Activated T-cell treated with anti-CD3 and anti-CD28 coated beads, Interleukin-2, amount 50 U/mL, for 72 hours (primary cell): Measurements from ENCODE around the gene POU3F1. TPM values are rescaled to one million over a fixed set of nuclear protein-coding genes. Genes with fewer than 3 reads are reported as not detected.

Source experiments
- ATAC-seq, 2 donors: fragments of 150-1000 bp; cut with Tn5 transposase; replicated peaks in 1 of 2; 2 replicates each; pipeline ENCODE4 v1.10.0; 2021; ENCODE audit warnings: moderate library complexity in 2 of 2, mild to moderate bottlenecking in 1 of 2
- DNase-seq, 2 donors: peaks; one replicate each; pipeline ENCODE4 v3.0.0; 2021 to 2022; ENCODE audit warnings: mixed read lengths in 1 of 2
- H3K27ac Mint-ChIP-seq: one replicate; pipeline ENCODE4 v1.8.0; 2022; ENCODE audit warnings: mild to moderate bottlenecking, moderate library complexity, mixed read lengths
- H3K27me3 Mint-ChIP-seq: one replicate; pipeline ENCODE4 v1.8.0; 2022; ENCODE audit warnings: low read depth, mixed read lengths
- H3K36me3 Mint-ChIP-seq, 2 donors: one replicate each; pipeline ENCODE4 v1.8.0; 2022; ENCODE audit warnings: mixed read lengths in 2 of 2, mild to moderate bottlenecking in 1 of 2; ENCODE audit not compliant: insufficient read depth in 2 of 2
- H3K4me1 Mint-ChIP-seq: one replicate; pipeline ENCODE4 v1.8.0; 2022; ENCODE audit warnings: low read depth, mixed read lengths
- H3K4me3 Mint-ChIP-seq, 2 donors: one replicate each; pipeline ENCODE4 v1.8.0; 2022; ENCODE audit warnings: mild to moderate bottlenecking in 2 of 2, mixed read lengths in 2 of 2, moderate library complexity in 2 of 2
- H3K9me3 Mint-ChIP-seq, 2 donors: one replicate each; pipeline ENCODE4 v1.8.0; 2022; ENCODE audit warnings: mixed read lengths in 2 of 2
- total RNA-seq, 2 donors: library from RNA; stranded (reverse); gene quantifications; one replicate each; pipeline ENCODE4 v1.2.3, GENCODE V29; 2022

Gene POU3F1
- total RNA-seq, 2 donors from 2014 or later: not detected

GRCh38 chr1:38051079-38051543 is 4.5 kb upstream of the POU3F1 start:
- H3K4me3 Mint-ChIP-seq: no peak overlapping the region
- ATAC-seq: no peak
- H3K27me3 Mint-ChIP-seq: peaks cover 47% of the 10 kb centered on the region
- H3K36me3 Mint-ChIP-seq: no peaks in the 10 kb centered on the region
- no peaks in the 10 kb centered on the region for H3K9me3 Mint-ChIP-seq
- DNase-seq: no peak
- H3K4me1 Mint-ChIP-seq: peaks cover 26% of the 10 kb centered on the region
- no peak overlapping the region for H3K27ac Mint-ChIP-seq

- H3K36me3 Mint-ChIP-seq: no peaks in the 10 kb centered on the region
- no peak for ATAC-seq
- no peaks in the 10 kb centered on the region for H3K9me3 Mint-ChIP-seq
- peaks cover 45% of the 10 kb centered on the region for H3K27me3 Mint-ChIP-seq
- no peak overlapping the region for H3K4me3 Mint-ChIP-seq
- peaks cover 26% of the 10 kb centered on the region for H3K4me1 Mint-ChIP-seq
- no peak overlapping the region for H3K27ac Mint-ChIP-seq
- DNase-seq: no peak
Observed at GRCh38 chr1:38050397-38051078, 3.9 kb upstream of the POU3F1 start.

DNA sequence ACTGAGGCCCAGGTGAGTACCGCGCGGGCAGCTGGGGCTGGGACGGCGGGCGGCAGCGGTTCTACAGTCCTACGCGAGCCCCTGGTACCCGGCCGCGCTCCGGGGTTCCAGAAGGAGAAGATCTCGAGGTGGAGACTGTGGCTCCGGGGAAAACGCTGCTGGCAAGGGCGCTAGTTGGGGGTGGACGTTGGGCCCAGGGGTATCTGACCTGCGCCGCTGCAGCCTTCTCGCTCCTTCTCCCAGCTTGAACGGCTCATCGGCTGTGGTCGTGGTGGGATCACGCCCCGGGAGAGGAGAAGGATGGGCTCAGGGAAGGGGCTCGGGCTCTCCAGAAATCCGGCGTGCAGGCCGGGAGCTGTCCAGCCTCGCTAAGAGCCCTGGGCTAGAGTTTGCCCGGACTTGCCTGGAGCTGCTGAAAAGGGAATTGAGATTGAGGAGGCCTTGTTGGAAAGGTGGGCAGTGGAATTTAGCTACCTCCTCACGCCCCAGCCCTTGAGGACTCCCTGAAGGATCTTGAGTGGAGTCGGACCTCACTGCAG is 1.1 kb upstream of the POU3F1 start:
- H3K27me3 Mint-ChIP-seq: peaks cover 52% of the 10 kb centered on the region
- ATAC-seq (no peak), DNase-seq (no peak)
- peak overlapping the region; percentile 76 to 85 for H3K4me3 Mint-ChIP-seq
- H3K4me1 Mint-ChIP-seq: peaks cover 23% of the 10 kb centered on the region
- H3K36me3 Mint-ChIP-seq: no peaks in the 10 kb centered on the region
- peak overlapping the region; percentile 36 for H3K27ac Mint-ChIP-seq
- H3K9me3 Mint-ChIP-seq: no peaks in the 10 kb centered on the region

- H3K9me3 Mint-ChIP-seq: no peaks in the 10 kb centered on the region
- peak overlapping the region; percentile 36 for H3K27ac Mint-ChIP-seq
- H3K27me3 Mint-ChIP-seq: peaks cover 58% of the 10 kb centered on the region
- peak overlapping the region; percentile 76 to 85 for H3K4me3 Mint-ChIP-seq
- DNase-seq (peak; percentile 31 to 36), ATAC-seq (peak; percentile 35 to 39)
- peaks cover 17% of the 10 kb centered on the region for H3K4me1 Mint-ChIP-seq
- no peaks in the 10 kb centered on the region for H3K36me3 Mint-ChIP-seq
Observed at GRCh38 chr1:38046884-38047602, 450 bp upstream of the POU3F1 start.

DNA sequence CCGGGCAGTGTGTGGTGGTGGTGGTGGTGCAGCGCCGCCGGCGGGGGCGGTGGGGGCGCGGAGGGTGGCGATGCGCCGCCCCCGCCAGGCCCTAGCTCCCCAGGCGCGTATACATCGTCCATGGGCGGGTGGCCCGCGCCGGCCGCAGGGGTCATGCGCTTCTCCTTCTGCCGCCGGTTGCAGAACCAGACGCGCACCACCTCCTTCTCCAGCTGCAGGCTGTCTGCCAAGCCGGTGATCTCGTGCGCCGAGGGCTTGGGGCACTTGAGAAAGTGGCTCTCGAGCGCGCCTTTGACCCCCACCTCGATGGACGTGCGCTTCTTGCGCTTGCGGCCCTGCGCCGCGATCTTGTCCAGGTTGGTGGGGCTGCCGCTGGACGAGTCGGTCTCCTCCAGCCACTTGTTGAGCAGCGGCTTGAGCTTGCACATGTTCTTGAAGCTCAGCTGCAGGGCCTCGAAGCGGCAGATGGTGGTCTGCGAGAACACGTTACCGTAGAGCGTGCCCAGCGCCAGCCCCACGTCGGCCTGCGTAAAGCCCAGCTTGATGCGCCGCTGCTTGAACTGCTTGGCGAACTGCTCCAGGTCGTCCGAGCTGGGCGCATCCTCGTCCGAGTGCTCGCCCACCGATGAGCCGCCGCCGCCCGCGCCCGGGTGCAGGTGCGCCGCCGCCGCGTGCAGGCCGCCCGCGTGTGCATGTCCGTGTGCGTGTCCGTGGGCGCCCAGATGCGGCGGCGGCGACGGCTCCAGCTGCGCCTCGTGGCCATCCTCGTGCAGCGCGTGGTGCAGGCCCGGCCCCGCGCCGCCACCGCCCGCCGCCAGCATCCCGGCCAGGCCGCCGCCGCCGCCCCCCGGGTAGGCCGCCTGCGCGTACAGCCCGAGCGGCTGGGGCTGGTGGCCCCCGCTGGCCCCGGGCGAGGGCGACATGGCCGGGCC is 926 bp downstream of the POU3F1 start:
- peaks cover 11% of the 10 kb centered on the region for H3K4me1 Mint-ChIP-seq
- peak overlapping the region; percentile 36 to 61 for H3K4me3 Mint-ChIP-seq
- H3K27ac Mint-ChIP-seq: no peak overlapping the region
- H3K9me3 Mint-ChIP-seq: no peaks in the 10 kb centered on the region
- DNase-seq: no peak
- H3K36me3 Mint-ChIP-seq: no peaks in the 10 kb centered on the region
- peaks cover 72% of the 10 kb centered on the region for H3K27me3 Mint-ChIP-seq
- peak in 1 of 2 donors; percentile 1 for ATAC-seq

DNA sequence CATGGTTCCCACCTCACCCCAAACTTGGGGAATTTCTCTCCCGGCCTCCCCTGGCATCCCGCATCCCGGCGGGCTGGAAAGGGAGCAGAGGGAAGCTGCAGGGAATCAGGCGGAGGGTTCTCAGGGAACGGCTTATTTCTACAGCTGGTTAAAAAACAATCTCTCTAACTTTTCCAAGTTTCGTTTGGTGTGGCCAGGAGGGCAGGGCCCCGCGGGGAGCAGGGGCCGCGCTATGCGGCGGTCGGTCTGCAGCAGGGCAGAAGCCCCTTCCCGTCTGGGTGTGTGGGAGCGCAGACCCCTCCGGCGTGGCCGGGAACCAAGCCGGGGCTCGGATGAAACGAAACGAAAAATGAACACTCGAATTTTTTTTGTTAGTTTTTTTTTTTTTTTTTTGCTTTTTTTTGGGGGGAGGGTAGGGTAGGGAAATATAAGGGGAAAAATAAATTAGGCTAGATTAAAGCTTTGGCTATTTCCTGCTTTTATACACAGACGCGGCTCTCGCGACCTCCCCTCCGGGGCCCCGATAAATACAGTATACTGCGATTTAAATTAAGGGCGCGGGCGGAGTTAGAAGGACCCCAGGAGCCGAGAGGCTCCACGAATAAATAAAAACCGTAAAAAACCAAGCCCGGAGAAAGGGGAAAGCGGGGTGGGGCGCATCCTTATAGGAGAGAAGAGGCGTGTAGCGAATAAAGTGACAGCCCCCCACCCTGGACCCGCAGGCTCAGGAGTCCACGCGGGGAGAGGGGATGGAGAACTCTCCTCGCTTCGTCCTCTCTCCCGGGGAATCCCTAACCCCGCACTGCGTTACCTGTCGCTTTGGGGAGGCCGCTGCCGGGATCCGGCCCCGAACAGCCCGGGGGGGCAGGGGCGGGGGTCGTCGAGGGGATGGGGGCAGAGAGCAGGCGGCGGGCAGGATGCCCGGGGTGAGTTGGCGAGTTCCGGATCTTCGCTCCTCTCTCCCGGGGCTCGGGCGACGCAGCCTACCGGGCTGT is 2.1 kb downstream of the POU3F1 start:
- no peak for ATAC-seq
- Mint-ChIP-seq H3K9me3 (no peaks in the 10 kb centered on the region), H3K4me1 (peaks cover 17% of the 10 kb centered on the region), H3K36me3 (no peaks in the 10 kb centered on the region), H3K27me3 (peaks cover 77% of the 10 kb centered on the region), H3K4me3 (peak overlapping the region; percentile 88 to 89), H3K27ac (peak overlapping the region; percentile 49)
- no peak for DNase-seq

DNA sequence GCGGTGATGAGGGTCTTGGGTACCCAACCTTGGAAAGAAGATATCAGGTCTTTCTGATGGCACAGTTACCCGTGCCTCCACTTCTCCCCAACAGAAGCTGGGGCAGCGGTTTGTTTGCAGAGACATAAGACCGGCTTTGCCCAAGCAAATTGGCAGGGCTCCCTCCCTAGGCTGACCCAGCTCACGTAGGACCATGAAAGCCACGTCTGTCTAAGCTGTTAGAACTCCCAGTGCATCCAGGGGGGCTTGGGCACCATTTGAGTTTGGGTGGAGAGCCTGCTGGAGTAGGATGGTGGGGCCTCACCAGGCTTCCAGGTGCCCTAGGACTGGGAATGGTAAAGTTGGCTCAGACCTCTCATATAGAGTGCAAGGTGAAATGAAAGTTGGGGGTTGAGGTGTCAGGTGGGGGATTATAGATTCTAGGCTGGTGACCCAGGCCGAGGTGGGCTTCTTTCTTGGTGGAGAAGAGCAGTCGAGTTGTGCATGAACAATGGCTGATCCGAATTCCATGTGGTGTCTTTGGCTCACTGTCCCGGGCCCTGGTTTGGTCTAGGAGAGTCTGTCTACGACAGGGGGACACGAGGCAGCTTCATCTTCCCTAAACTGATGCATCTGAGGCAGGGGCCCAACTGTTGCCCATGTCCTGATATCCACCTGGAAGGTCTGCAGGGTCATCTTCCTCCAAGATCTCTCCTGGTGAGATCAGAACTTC is 3.4 kb downstream of the POU3F1 start:
- no peak for DNase-seq
- Mint-ChIP-seq H3K4me3 (peak overlapping the region; percentile 11 to 39), H3K27me3 (peaks cover 68% of the 10 kb centered on the region)

GRCh38 chr1:38041936-38042834 is 4.4 kb downstream of the POU3F1 start:
- no peaks in the 10 kb centered on the region for H3K36me3 Mint-ChIP-seq
- no peak for ATAC-seq
- DNase-seq: no peak
- H3K9me3 Mint-ChIP-seq: no peaks in the 10 kb centered on the region
- no peak overlapping the region for H3K27ac Mint-ChIP-seq
- H3K4me3 Mint-ChIP-seq: no peak overlapping the region
- H3K27me3 Mint-ChIP-seq: peaks cover 58% of the 10 kb centered on the region
- H3K4me1 Mint-ChIP-seq: peaks cover 17% of the 10 kb centered on the region

More for the DNA sequence above, 3.4 kb downstream of the POU3F1 start:
- Mint-ChIP-seq H3K4me1 (peaks cover 17% of the 10 kb centered on the region), H3K9me3 (no peaks in the 10 kb centered on the region), H3K36me3 (no peaks in the 10 kb centered on the region), H3K27ac (no peak overlapping the region)
- ATAC-seq: no peak

GRCh38 chr1:38039331-38040088 is 7.1 kb downstream of the POU3F1 start:
- H3K36me3 Mint-ChIP-seq: no peaks in the 10 kb centered on the region
- H3K27me3 Mint-ChIP-seq: peaks cover 63% of the 10 kb centered on the region
- no peak overlapping the region for H3K27ac Mint-ChIP-seq
- H3K4me3 Mint-ChIP-seq: no peak overlapping the region
- peaks cover 17% of the 10 kb centered on the region for H3K4me1 Mint-ChIP-seq
- ATAC-seq: no peak
- H3K9me3 Mint-ChIP-seq: no peaks in the 10 kb centered on the region
- DNase-seq: no peak

DNA sequence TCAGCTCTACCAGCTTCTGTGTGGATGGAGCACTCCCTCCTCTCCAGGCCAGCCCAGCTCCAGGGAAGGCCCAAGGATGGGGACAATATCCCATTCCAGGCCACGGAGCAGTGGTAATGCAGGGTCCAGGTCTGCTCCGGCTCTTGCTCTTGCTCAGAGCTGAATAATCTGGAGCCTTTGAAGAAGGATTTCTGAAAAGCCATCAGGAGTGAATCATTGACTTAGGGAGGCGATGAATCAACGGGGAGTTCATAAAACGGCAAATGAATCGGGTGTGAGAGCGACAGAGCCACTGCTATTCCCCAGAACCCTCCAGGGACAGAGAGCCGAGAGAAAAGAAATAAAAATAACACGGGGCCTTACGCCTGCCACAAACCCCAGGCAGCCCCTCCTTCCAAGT is 7.7 kb downstream of the POU3F1 start:
- H3K27me3 Mint-ChIP-seq: peaks cover 57% of the 10 kb centered on the region

More for the DNA sequence above, 7.7 kb downstream of the POU3F1 start:
- DNase-seq: no peak
- Mint-ChIP-seq H3K4me1 (peaks cover 13% of the 10 kb centered on the region), H3K4me3 (no peak overlapping the region), H3K36me3 (no peaks in the 10 kb centered on the region), H3K27ac (no peak overlapping the region), H3K9me3 (no peaks in the 10 kb centered on the region)
- ATAC-seq: no peak
